Measurements from ENCODE around the gene MEIKIN. TPM values are rescaled to one million over a fixed set of nuclear protein-coding genes. Genes with fewer than 3 reads are reported as not detected.

Gene MEIKIN, protein sequence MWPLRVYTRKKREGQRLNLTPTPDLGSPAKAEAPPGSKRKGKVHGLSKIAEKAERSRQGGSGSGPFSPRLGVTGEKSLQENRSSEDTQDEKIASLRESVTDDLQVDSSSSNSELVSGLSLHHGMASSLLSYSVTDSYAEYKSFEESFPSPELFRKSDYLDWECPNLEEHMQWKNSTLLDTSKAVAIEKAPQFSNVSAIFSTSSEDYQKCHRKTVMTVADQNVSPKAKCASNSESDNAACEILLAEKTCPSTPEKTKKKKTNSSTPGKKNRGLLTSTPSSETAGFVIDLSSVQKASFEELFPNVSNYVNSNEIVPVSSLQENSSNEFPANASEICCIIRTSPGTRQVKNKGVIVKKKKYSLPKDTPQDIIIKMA
- total RNA-seq (2021), result not detected in 2 replicates
- long read RNA-seq, result 0 reads

DNA sequence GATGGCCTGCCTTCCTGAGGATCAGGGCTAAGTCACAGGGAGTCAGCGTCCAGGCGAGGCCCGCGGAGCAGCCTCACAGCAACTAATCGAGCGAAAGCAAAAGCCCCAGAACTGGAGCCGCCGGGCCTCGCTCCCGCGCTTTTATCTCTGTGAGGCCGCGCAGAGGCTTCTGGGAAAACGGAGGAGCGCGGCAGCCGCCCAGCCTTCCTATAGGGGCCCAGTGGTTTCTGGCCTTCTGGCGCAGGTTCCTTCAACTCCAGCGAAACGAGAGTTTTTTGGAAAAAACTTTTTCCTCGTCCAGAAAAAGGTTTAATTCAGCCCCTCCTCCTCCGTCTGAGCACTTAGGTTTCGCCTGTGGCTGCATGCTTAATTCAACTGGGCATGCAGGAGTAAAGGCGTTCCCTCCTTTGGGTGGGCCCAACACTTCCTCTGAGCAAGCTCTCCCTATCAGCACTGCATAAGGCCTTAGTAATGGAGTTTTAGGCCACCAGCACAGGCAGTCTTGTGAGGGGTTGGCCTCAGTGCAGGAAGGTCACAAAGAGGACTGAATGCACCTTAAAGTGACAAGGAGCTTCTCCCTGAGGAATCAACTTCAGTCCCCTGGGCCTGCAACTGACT is at the start of gene MEIKIN:
MEIKIN (minus strand) TSS at position 113 of the 618 bp plus-strand sequence. CDS start 158 bp downstream, outside the sequence.
- no peak within 1 kb of the TSS for H3K27ac ChIP-seq (ENCODE audit: insufficient read length, low read depth, low read length)
- DNase-seq, result no peak
- no peak within 1 kb of the TSS for H4K8ac ChIP-seq (replicated peaks; ENCODE audit: insufficient read length, low read depth, low read length)
- H2BK5ac ChIP-seq (ENCODE audit: insufficient read length, low read length), result no peak within 1 kb of the TSS
- no peak within 1 kb of the TSS for H3K14ac ChIP-seq (ENCODE audit: insufficient read depth, low read length)
- H2AFZ ChIP-seq (ENCODE audit: low read length), result no peak within 1 kb of the TSS
- no peak within 1 kb of the TSS for H2AK5ac ChIP-seq (ENCODE audit: insufficient read length, low read length)
- no peak within 1 kb of the TSS for H3K56ac ChIP-seq (ENCODE audit: insufficient read length, low read depth, low read length)
- H3K27me3 ChIP-seq (ENCODE audit: insufficient read depth, low read length), result no peaks in the 10 kb centered on the region
- no peak within 1 kb of the TSS for H2BK15ac ChIP-seq (ENCODE audit: low read depth, low read length)
- no peak within 1 kb of the TSS for H3K18ac ChIP-seq (ENCODE audit: insufficient read length, low read depth, low read length)
- no peak within 1 kb of the TSS for H3K4me2 ChIP-seq (ENCODE audit: insufficient read depth, insufficient read length, low read length)
- TF ChIP-seq, protein P1, sequence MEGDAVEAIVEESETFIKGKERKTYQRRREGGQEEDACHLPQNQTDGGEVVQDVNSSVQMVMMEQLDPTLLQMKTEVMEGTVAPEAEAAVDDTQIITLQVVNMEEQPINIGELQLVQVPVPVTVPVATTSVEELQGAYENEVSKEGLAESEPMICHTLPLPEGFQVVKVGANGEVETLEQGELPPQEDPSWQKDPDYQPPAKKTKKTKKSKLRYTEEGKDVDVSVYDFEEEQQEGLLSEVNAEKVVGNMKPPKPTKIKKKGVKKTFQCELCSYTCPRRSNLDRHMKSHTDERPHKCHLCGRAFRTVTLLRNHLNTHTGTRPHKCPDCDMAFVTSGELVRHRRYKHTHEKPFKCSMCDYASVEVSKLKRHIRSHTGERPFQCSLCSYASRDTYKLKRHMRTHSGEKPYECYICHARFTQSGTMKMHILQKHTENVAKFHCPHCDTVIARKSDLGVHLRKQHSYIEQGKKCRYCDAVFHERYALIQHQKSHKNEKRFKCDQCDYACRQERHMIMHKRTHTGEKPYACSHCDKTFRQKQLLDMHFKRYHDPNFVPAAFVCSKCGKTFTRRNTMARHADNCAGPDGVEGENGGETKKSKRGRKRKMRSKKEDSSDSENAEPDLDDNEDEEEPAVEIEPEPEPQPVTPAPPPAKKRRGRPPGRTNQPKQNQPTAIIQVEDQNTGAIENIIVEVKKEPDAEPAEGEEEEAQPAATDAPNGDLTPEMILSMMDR (conservative IDR thresholded peaks at IDR 0.05), result no peak
- H3K9ac ChIP-seq (ENCODE audit: extremely low read depth, insufficient read length, low read length), result no peak within 1 kb of the TSS
- H3K79me1 ChIP-seq (ENCODE audit: insufficient read depth, low read depth, low read length, poor library complexity, severe bottlenecking), result no peaks in the 10 kb centered on the region
- Mint-ChIP-seq H3K4me3 (no peak within 1 kb of the TSS), H3K9me3 (no peaks in the 10 kb centered on the region), H3K27me3 (ENCODE audit: low read depth) (no peaks in the 10 kb centered on the region), H3K4me1 (no peaks in the 10 kb centered on the region), H3K27ac (no peak within 1 kb of the TSS; a peak in 1 of 7 replicates), H3K36me3 (ENCODE audit: insufficient read depth in 1 of 3, low read depth in 3 of 3) (no peaks in the 10 kb centered on the region)
- H2BK12ac ChIP-seq (ENCODE audit: insufficient read length, low read depth, low read length), result no peak within 1 kb of the TSS
- H4K5ac ChIP-seq (ENCODE audit: insufficient read length, low read depth, low read length), result no peak within 1 kb of the TSS
- H2BK20ac ChIP-seq (ENCODE audit: low read depth, low read length, poor library complexity, severe bottlenecking), result no peak within 1 kb of the TSS
- no peaks in the 10 kb centered on the region for H3K9me3 ChIP-seq (ENCODE audit: control insufficient read depth, low read depth, low read length)
- H3K4me1 ChIP-seq (ENCODE audit: insufficient read depth, low read length), result no peaks in the 10 kb centered on the region
- no peaks in the 10 kb centered on the region for H3K79me2 ChIP-seq (ENCODE audit: insufficient read depth, low read length)
- H3K23ac ChIP-seq (ENCODE audit: insufficient read length, low read depth, low read length), result no peak within 1 kb of the TSS
- no peak within 1 kb of the TSS for H2BK120ac ChIP-seq (ENCODE audit: low read depth, low read length, poor library complexity, severe bottlenecking)
- H3K4ac ChIP-seq (ENCODE audit: low read depth, low read length), result no peak within 1 kb of the TSS
- no peaks in the 10 kb centered on the region for H3K23me2 ChIP-seq (ENCODE audit: insufficient read length, low read depth, low read length, poor library complexity, severe bottlenecking)
- WGBS (ENCODE audit: extremely low coverage, insufficient read length, low lambda C conversion rate), result no CpG with 5 or more reads among the region's 24 CpGs
- H4K20me1 ChIP-seq (ENCODE audit: control insufficient read depth, insufficient read depth, insufficient read length), result no peaks in the 10 kb centered on the region
- no peak within 1 kb of the TSS for H3T11ph ChIP-seq (ENCODE audit: low read length)
- H4K91ac ChIP-seq (ENCODE audit: insufficient read length, low read depth, low read length), result no peak within 1 kb of the TSS

Measured in H9 (cell line).